Keratinocyte (primary cell): ENCODE measurements around the gene DAB1. TPM values are rescaled to one million over a fixed set of nuclear protein-coding genes. Genes with fewer than 3 reads are reported as not detected.

ENCODE experiments used
- DNase-seq: peaks from one replicate; pipeline ENCODE4 v3.0.0-alpha.2; 2011; ENCODE audit warnings: low read depth, missing footprints, low spot score
- FAIRE-seq: peaks from 2 replicates; lab custom pipeline; 2011; peaks lifted over from hg19 to GRCh38; lab: Jason Lieb, UNC
- H2AFZ ChIP-seq: 2 replicates; pipeline ENCODE4 v1.6.0; 2012; ENCODE audit warnings: low read length, control low read depth, inconsistent platforms; ENCODE audit not compliant: control insufficient read depth
- H3K27ac ChIP-seq: 2 replicates; pipeline ENCODE4 v1.5.1; 2011; ENCODE audit warnings: low read length; ENCODE audit not compliant: control insufficient read depth, insufficient read depth
- H3K27me3 ChIP-seq: 3 replicates; pipeline ENCODE4 v1.6.0; 2011; ENCODE audit warnings: low read length; ENCODE audit not compliant: control insufficient read depth, insufficient read depth; ENCODE audit errors: extremely low read depth
- H3K36me3 ChIP-seq, 2 experiments: 2 replicates in 1 of 2; 3 replicates in 1 of 2; pipeline ENCODE4 v1.5.1; 2011; ENCODE audit warnings: low read length in 2 of 2, mild to moderate bottlenecking in 1 of 2; ENCODE audit not compliant: control insufficient read depth in 2 of 2, insufficient read depth in 2 of 2; ENCODE audit errors: extremely low read depth in 1 of 2
- H3K4me1 ChIP-seq: 3 replicates; pipeline ENCODE4 v1.5.1; 2011; ENCODE audit warnings: low read length; ENCODE audit not compliant: control insufficient read depth, insufficient read depth; ENCODE audit errors: extremely low read depth
- H3K4me2 ChIP-seq: 3 replicates; pipeline ENCODE4 v1.6.0; 2011; ENCODE audit warnings: low read depth, low read length; ENCODE audit not compliant: control insufficient read depth, insufficient read depth; ENCODE audit errors: extremely low read depth
- H3K4me3 ChIP-seq, 3 experiments: fragments of 200-600 bp in 1 of 3; sonication (generic) in 1 of 3; 2 replicates in 2 of 3; 3 replicates in 1 of 3; pipeline ENCODE4 v1.5.1; 2011 to 2016; ENCODE audit warnings: low read length in 3 of 3, mild to moderate bottlenecking in 3 of 3, control low read depth in 2 of 3, inconsistent platforms in 1 of 3, low read depth in 1 of 3, mixed read lengths in 1 of 3, mixed run types in 1 of 3, moderate library complexity in 1 of 3; ENCODE audit not compliant: control insufficient read depth in 2 of 3, insufficient read depth in 2 of 3; ENCODE audit errors: extremely low read depth in 1 of 3
- H3K79me2 ChIP-seq: 2 replicates; pipeline ENCODE4 v1.6.0; 2012; ENCODE audit warnings: low read length; ENCODE audit not compliant: control insufficient read depth, insufficient read depth
- H3K9ac ChIP-seq: 3 replicates; pipeline ENCODE4 v1.6.0; 2011; ENCODE audit warnings: low read length; ENCODE audit not compliant: control insufficient read depth, insufficient read depth; ENCODE audit errors: extremely low read depth
- H3K9me1 ChIP-seq: 3 replicates; pipeline ENCODE4 v1.6.0; 2011; ENCODE audit warnings: low read length; ENCODE audit not compliant: control insufficient read depth, insufficient read depth; ENCODE audit errors: extremely low read depth
- H3K9me3 ChIP-seq: 2 replicates; pipeline ENCODE4 v1.5.1; 2012; ENCODE audit warnings: low read depth, low read length; ENCODE audit not compliant: control insufficient read depth
- H4K20me1 ChIP-seq: 3 replicates; pipeline ENCODE4 v1.6.0; 2011; ENCODE audit warnings: low read length; ENCODE audit not compliant: control insufficient read depth, insufficient read depth; ENCODE audit errors: extremely low read depth
- CTCF ChIP-seq, 3 experiments: IDR thresholded peaks in 1 of 3; conservative IDR thresholded peaks in 1 of 3; optimal IDR thresholded peaks in 1 of 3; 2 replicates in 2 of 3; 3 replicates in 1 of 3; pipeline versions ENCODE3 to v1.5.1; 2011; ENCODE audit warnings: low read length in 3 of 3, mild to moderate bottlenecking in 3 of 3, moderate library complexity in 2 of 3, control low read depth in 1 of 3, inconsistent platforms in 1 of 3; ENCODE audit not compliant: insufficient read depth in 2 of 3; ENCODE audit errors: extremely low read depth in 1 of 3
- EZH2 ChIP-seq: IDR thresholded peaks from one replicate; pipeline ENCODE4 v1.6.1; 2012; ENCODE audit warnings: inconsistent platforms, mild to moderate bottlenecking, low read length, moderate library complexity
- dilution Hi-C: fragments of 300-500 bp; cut with MboI; formaldehyde crosslinking; loops from one replicate; pipeline ENCODE4 v1.7.0; 2020; ENCODE audit warnings: low sequenced_read_pairs; ENCODE audit not compliant: extremely low pct_ligation_motif_present
- polyA plus RNA-seq, 5 experiments: library from polyadenylated mRNA; depleted of rRNA in 3 of 5; stranded (reverse) in 3 of 5; stranded (forward) in 1 of 5; unstranded in 1 of 5; fragments of >200 nt; gene quantifications; 1 replicate in 1 of 5; 2 replicates in 3 of 5; 3 replicates in 1 of 5; pipeline versions ENCODE4 v1.2.1 to v1.2.3, GENCODE V29; 2011 to 2012; ENCODE audit warnings: missing spikeins in 2 of 5, low read depth in 1 of 5, low replicate concordance in 1 of 5

DAB1 gene
- polyA plus RNA-seq, 1 donor (not counting 4 experiments of a cell fraction or from before 2014, with no cell fraction given) = 0.01 TPM

- no peak for TF ChIP-seq CTCF (optimal IDR thresholded peaks at IDR 0.05 in 1 of 3, IDR thresholded peaks at IDR 0.05 in 1 of 3, conservative IDR thresholded peaks at IDR 0.05 in 1 of 3; ENCODE audit: extremely low read depth in 1 of 3, insufficient read depth in 2 of 3, low read length in 3 of 3)
- TF ChIP-seq EZH2 = no peak
- Histone ChIP-seq H3K79me2 (no peaks in the 10 kb centered on the region), H3K27me3 (no peaks in the 10 kb centered on the region)
Observed at GRCh38 chr1:57066980-57067610, 356.8 kb downstream of the DAB1 start.

GRCh38 chr1:57065442-57065841, 358.4 kb downstream of the DAB1 start:
- no peak for TF ChIP-seq EZH2
- Histone ChIP-seq H3K4me1 (no peaks in the 10 kb centered on the region), H3K9ac (no peak overlapping the region), H2AFZ (no peak overlapping the region), H3K79me2 (no peaks in the 10 kb centered on the region), H3K36me3 (no peaks in the 10 kb centered on the region), H3K9me1 (no peaks in the 10 kb centered on the region), H3K4me2 (no peak overlapping the region), H3K27me3 (no peaks in the 10 kb centered on the region), H4K20me1 (no peaks in the 10 kb centered on the region), H3K4me3 (no peak overlapping the region), H3K27ac (no peak overlapping the region), H3K9me3 (no peaks in the 10 kb centered on the region)
- FAIRE-seq (no peak), DNase-seq (no peak)
- dilution Hi-C loops = no loop called here

More at GRCh38 chr1:57066980-57067610, 356.8 kb downstream of the DAB1 start:
- Histone ChIP-seq H4K20me1 (no peaks in the 10 kb centered on the region), H3K9ac (no peak overlapping the region), H3K4me1 (no peaks in the 10 kb centered on the region), H2AFZ (no peak overlapping the region), H3K27ac (no peak overlapping the region), H3K4me2 (no peak overlapping the region), H3K4me3 (no peak overlapping the region), H3K9me3 (no peaks in the 10 kb centered on the region), H3K9me1 (no peaks in the 10 kb centered on the region), H3K36me3 (no peaks in the 10 kb centered on the region)
- no peak for FAIRE-seq
- no peak for DNase-seq
- dilution Hi-C loops = no loop called here
